HG03520 (cell line): ENCODE measurements around the gene PPT1.
A peak's percentile ranks its signal among the peaks of the same experiment; 100 is the strongest.
"Not testable (repeated sequence)": the region's sequence is repeated elsewhere in the genome, so short reads cannot be mapped to it uniquely, and the experiment has no call there.

ENCODE experiments used
- ATAC-seq: cut with Tn5 transposase; IDR thresholded peaks from one replicate; pipeline ENCODE4 v1.9.1; 2021; ENCODE audit warnings: mild to moderate bottlenecking, moderate library complexity; ENCODE audit not compliant: unreplicated experiment

The PPT1 gene

GRCh38 chr1:40092706-40093639 lies 4.1 kb downstream of the PPT1 start:
- ATAC-seq = no peak

DNA sequence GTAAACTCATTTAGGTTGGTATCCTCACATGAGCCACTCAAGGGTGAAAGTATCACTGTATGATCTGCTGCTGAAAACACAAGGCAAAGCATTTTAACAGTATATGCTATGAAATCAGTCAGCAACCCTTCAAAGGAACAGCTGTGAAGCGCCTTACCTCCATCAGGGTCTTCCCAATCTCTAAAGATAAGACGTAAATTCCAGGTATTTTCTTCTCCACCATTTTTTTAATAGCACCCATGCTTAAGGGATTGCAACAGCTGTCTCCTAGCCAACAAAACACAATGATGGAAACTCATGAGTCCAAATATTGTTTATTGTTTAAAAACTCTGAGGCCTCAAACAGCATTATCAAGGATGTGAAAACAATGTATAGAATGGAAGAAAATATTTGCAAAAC lies 4.8 kb downstream of the PPT1 start:
- ATAC-seq = no peak

DNA sequence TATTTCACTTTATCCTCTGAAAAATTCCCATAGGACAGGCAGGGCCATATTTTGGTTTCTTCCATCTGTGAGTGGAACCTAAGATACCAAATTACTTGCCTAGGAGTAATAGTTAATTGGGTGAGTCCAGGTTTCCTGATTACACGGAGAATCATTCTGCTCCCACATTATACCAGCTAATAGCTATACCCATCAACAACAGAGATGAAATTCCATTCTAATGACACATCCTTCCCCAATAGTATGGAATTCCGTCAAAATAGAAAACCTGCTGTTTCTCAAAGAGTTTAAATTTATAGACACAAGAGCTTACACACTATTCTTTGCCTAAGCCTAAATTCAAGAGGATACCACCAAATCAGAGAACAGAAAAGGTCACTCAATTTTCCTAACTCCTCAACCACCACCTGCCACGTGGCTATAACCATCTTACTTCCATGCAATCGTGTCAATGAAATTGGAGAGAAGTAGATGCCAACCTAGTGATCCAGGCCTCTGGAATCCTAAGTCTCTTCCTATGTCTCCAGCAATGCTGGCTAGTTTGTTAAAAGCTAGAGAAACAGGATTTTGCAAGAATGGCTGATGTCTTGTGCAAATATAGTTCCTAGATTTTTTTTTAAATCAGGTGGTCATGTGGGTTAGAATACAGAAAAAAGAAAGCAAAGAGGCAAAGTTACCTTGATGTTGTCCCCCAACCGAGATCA lies 6.2 kb downstream of the PPT1 start:
- no peak for ATAC-seq

DNA sequence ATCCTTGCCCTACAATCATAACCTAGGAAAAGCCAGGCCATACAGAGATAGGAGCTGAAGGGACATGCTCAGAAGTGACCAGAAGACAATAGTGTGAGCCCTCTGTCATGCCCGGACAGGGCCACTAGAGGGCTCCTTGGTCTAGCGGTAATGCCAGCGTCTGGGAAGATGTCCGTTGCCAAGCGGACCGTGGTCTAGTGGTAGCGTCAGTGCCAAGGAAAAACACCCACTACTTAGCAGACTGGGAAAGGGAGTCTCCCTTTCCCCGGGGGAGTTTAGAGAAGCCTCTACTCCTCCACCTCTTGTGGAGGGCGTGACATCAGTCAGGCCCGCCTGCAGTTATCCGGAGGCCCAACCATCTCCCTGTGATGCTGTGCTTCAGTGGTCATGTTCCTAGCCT lies 12.3 kb downstream of the PPT1 start:
- not testable (repeated sequence) for ATAC-seq

GRCh38 chr1:40081871-40082270 lies 15.2 kb downstream of the PPT1 start:
- ATAC-seq = no peak

GRCh38 chr1:40079774-40080400 lies 17.2 kb downstream of the PPT1 start:
- no peak for ATAC-seq

DNA sequence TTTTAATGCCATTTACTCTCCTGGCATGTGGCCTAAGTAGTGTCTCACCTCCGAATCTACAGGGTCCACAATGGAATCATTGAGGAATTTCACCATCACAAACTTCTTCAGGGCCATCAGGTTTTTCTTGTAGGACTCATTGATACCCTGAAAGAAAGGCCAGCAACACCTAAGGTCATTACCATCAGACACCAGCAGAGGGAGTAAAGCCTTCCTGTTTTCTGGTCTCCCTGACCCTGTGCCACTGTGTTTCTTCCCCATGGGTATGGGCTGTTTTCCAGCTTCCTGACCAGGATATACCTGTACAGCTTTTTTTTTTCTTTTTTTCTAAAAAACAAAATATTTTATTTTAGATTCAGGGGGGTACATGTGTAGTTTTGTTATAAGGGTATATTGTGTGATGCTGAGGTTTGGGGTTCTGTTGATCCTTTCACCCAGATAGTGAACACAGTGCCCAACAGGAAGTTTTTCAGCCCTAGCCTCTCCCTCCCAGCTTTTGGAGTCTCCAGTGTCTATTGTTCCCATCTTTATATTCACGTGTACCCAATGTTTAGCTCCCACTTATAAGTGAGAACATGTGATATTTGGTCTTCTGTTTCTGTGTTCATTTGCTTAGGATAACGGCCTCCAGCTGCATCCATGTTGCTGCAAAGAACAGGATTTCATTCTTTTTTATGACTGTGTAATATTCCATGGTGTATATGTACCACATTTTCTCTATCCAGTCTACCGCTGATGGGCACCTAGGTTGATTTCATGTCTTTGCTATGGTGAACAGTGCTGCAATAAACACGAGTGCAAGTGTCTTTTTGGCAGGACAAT lies 18.3 kb downstream of the PPT1 start:
- ATAC-seq = no peak

- ATAC-seq = no peak
Measured at GRCh38 chr1:40076895-40077312, 20.1 kb downstream of the PPT1 start.

DNA sequence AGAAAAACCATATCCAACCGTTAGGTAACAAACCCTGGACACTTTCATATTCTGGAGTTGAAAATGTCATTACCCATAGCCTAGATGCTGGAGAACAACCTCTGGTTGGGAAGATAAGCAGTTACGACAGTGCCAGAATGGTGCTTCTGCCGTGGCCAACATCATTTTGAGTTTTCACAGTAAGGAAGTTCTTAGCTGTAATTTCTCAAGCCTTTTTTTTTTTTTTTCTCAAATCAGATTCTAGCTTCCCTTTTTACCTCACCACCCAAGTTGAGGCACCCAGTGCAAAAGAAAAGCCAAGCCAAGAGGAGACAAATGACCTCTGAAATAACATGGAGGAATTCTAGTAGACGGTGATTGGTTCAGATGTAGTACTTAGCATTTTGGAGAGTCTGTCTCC lies 21.8 kb downstream of the PPT1 start:
- ATAC-seq = no peak

DNA sequence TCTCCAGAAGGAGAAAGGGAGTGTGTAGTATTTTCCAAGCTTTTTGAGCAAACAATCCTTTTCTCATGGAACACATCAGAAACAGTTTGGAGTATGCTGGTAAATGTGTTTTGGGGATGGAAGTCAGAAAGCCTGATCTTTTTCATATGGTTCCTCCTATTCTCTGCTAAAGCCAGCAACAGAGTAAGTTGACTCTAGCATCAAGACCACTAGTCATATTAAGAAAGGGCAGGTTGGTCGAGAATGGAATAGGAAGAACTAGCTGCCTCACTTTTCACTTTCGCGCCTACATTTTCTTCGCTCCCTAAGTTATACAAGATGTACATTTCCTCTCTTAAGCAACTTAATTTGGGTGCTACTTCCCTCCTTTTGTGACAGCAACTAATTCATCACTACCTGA lies 24.0 kb downstream of the PPT1 start:
- no peak for ATAC-seq

DNA sequence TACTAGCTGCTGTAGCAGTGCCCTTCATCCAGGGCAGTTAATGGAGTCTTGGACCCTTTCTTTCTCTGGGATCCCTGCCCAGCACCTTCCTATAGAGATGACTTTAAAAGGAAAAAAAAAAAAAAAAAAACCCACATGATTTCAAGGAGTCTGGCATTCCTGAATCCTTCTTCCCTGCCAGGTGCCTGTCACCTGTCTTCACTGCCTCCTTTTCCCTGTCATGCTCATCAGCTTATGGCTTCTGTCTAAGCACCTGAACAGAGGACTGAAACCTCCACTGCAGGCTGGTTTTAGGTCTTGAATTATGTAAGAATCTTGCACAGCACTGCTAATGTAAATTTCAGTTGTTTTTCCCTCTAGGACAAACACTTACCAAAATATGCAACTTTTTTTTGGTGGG lies 24.9 kb downstream of the PPT1 start:
- ATAC-seq = no peak

- ATAC-seq = no peak
Measured at GRCh38 chr1:40067851-40068250, 29.2 kb downstream of the PPT1 start.

GRCh38 chr1:40067023-40067422 lies 30.0 kb downstream of the PPT1 start:
- no peak for ATAC-seq

- peak; percentile 46 for ATAC-seq
Measured at GRCh38 chr1:40064797-40065499, 32.1 kb downstream of the PPT1 start.

GRCh38 chr1:40059960-40060750 lies 36.9 kb downstream of the PPT1 start:
- ATAC-seq = no peak

- no peak for ATAC-seq
Measured at GRCh38 chr1:40059338-40059959, 37.6 kb downstream of the PPT1 start.

DNA sequence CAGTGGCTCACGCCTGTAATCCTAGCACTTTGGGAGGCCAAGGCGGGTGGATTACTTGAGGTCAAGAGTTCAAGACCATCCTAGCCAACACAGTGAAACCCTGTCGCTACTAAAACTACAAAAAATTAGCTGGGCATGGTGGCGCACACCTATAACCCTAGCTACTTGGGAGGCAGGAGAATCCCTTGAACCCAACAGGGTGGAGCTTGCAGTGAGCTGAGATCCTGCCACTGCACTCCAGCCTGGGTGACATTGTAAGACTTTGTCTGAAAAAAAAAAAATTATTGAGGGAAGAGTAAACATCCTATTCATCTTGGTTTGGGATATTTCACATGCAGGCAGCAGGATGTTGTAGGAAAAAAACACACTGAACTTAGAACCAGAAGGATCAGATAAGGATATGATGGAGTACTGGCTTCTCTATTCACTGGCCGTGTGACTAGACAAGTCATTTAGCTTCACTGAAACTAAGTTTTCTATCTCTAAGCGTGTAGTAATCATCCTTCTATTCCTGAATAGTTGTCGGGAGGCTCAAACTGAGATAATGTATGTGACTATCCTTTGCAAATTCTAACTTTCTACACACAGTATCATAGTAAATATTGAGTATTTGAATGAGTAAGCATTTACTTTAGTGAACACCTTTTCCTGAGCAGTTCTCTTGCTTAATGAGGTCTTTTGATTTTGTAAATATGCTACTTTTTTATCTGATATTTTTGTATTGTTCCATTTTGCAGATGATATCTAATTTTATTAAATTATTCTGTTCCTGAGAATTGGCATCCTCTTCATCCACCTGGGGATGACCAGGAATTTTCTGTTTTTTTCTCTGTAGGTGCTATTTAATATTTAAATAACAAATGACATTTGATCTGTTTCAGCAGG lies 38.4 kb downstream of the PPT1 start:
- ATAC-seq = no peak

DNA sequence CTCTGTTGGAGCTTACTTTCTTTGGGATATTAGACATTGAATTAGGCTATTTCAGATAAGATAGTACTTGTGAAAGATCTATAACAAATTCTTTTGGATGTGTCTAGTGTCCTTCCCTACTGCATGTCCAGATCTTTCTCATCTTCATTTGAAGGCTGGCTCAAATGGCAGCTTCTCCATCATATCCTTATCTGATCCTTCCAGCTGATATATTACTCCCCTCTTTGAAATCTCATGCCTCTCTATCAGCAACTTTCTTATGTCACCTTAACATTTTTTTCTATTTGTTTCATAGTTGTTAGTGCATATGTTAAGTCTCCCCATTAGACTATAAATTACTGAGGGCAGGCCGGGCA lies 39.0 kb downstream of the PPT1 start:
- no peak for ATAC-seq
